Urinary bladder (tissue), 4 donors: ENCODE data around the gene SYNJ1. TPM values are rescaled to one million over a fixed set of nuclear protein-coding genes. Genes with fewer than 3 reads are reported as not detected.

Experiments
- DNase-seq: peaks from one replicate; pipeline ENCODE4 v3.0.0-alpha.2; 2015; ENCODE audit errors: extremely low spot score
- H3K27ac ChIP-seq: one replicate; pipeline ENCODE4 v1.5.1; 2013; ENCODE audit warnings: low read depth, mild to moderate bottlenecking, moderate library complexity
- H3K36me3 ChIP-seq: one replicate; pipeline ENCODE4 v1.6.1; 2013; ENCODE audit warnings: mild to moderate bottlenecking, moderate library complexity; ENCODE audit not compliant: insufficient read depth
- H3K4me1 ChIP-seq: one replicate; pipeline ENCODE4 v1.6.1; 2013; ENCODE audit warnings: mild to moderate bottlenecking, moderate library complexity; ENCODE audit not compliant: insufficient read depth
- H3K4me3 ChIP-seq: one replicate; pipeline ENCODE4 v1.5.1; 2013; ENCODE audit warnings: low read depth, low read length
- WGBS: extraction: QIAGEN DNeasy Blood & Tissue Kit; methylation state at CpG from one replicate; pipeline ENCODE4 v1.1.7; 2013; 5-methylcytosine and 5-hydroxymethylcytosine counted together
- polyA plus RNA-seq: library from polyadenylated mRNA; stranded (reverse); fragments of 200-250 nt; gene quantifications from one replicate; pipeline ENCODE4 v1.2.3, GENCODE V29; 2013
- total RNA-seq: library from RNA; depleted of rRNA; stranded (reverse); fragments of >200 nt; gene quantifications from one replicate; pipeline ENCODE4 v1.2.3, GENCODE V29; 2014
- donor health status: healthy with polysubstance abuse.
- donor health status: healthy.

Gene SYNJ1
- total and polyA plus RNA-seq, 2 donors: 7.3 to 11.1 TPM

GRCh38 chr21:32728848-32729247 lies 1.0 kb upstream of the SYNJ1 start:
- no peak for DNase-seq
- Histone ChIP-seq H3K4me3 (peak overlapping the region; percentile 81), H3K27ac (no peak overlapping the region), H3K36me3 (no peaks in the 10 kb centered on the region), H3K4me1 (peaks cover 2% of the 10 kb centered on the region)
- WGBS: 63% methylated on average over 3 of the region's 3 CpGs

GRCh38 chr21:32728456-32728839 lies 635 bp upstream of the SYNJ1 start:
- no peak overlapping the region for H3K27ac ChIP-seq
- peak overlapping the region; percentile 81 for H3K4me3 ChIP-seq
- no peak for DNase-seq
- H3K36me3 ChIP-seq: no peaks in the 10 kb centered on the region
- WGBS: 3% methylated on average over 13 of the region's 13 CpGs
- peaks cover 2% of the 10 kb centered on the region for H3K4me1 ChIP-seq

- peaks cover 2% of the 10 kb centered on the region for H3K4me1 ChIP-seq
- peak overlapping the region; percentile 87 for H3K27ac ChIP-seq
- H3K4me3 ChIP-seq: peak overlapping the region; percentile 81
- peak; percentile 11 for DNase-seq
- under 1% methylated on average over 42 of the region's 42 CpGs for WGBS
- no peaks in the 10 kb centered on the region for H3K36me3 ChIP-seq
These were observed 750 bp downstream of the SYNJ1 start for GRCh38 chr21:32726839-32727686.

- Histone ChIP-seq H3K4me3 (no peak overlapping the region), H3K4me1 (no peaks in the 10 kb centered on the region), H3K27ac (no peak overlapping the region), H3K36me3 (peaks cover 3% of the 10 kb centered on the region)
- WGBS: 68% methylated on average over 5 of the region's 5 CpGs
- no peak for DNase-seq
These were observed 8.7 kb downstream of the SYNJ1 start for GRCh38 chr21:32719085-32719484.

GRCh38 chr21:32717851-32718316 lies 9.9 kb downstream of the SYNJ1 start:
- Histone ChIP-seq H3K4me3 (no peak overlapping the region), H3K27ac (no peak overlapping the region), H3K4me1 (no peaks in the 10 kb centered on the region), H3K36me3 (peaks cover 3% of the 10 kb centered on the region)
- 70% methylated on average over 2 of the region's 2 CpGs for WGBS
- DNase-seq: no peak

GRCh38 chr21:32716486-32716885 lies 11.3 kb downstream of the SYNJ1 start:
- no peak for DNase-seq
- Histone ChIP-seq H3K4me1 (no peaks in the 10 kb centered on the region), H3K36me3 (peaks cover 3% of the 10 kb centered on the region), H3K27ac (no peak overlapping the region), H3K4me3 (no peak overlapping the region)
- WGBS: 97% methylated on average over 2 of the region's 2 CpGs

GRCh38 chr21:32713726-32714125 lies 14.1 kb downstream of the SYNJ1 start:
- Histone ChIP-seq H3K4me1 (no peaks in the 10 kb centered on the region), H3K36me3 (no peaks in the 10 kb centered on the region), H3K4me3 (no peak overlapping the region), H3K27ac (no peak overlapping the region)
- DNase-seq: no peak

- 73% methylated on average over 4 of the region's 4 CpGs for WGBS
- Histone ChIP-seq H3K27ac (no peak overlapping the region), H3K4me1 (no peaks in the 10 kb centered on the region), H3K36me3 (no peaks in the 10 kb centered on the region), H3K4me3 (no peak overlapping the region)
- no peak for DNase-seq
These were observed 15.2 kb downstream of the SYNJ1 start for GRCh38 chr21:32712641-32713040.

GRCh38 chr21:32712043-32712442 lies 15.8 kb downstream of the SYNJ1 start:
- no peaks in the 10 kb centered on the region for H3K36me3 ChIP-seq
- H3K4me3 ChIP-seq: no peak overlapping the region
- no peak for DNase-seq
- no peak overlapping the region for H3K27ac ChIP-seq
- H3K4me1 ChIP-seq: no peaks in the 10 kb centered on the region

GRCh38 chr21:32710987-32711386 lies 16.8 kb downstream of the SYNJ1 start:
- H3K4me3 ChIP-seq: no peak overlapping the region
- H3K4me1 ChIP-seq: no peaks in the 10 kb centered on the region
- WGBS: 77% methylated on average over 4 of the region's 4 CpGs
- H3K27ac ChIP-seq: no peak overlapping the region
- H3K36me3 ChIP-seq: no peaks in the 10 kb centered on the region
- DNase-seq: no peak

- no peak for DNase-seq
- no peaks in the 10 kb centered on the region for H3K36me3 ChIP-seq
- H3K27ac ChIP-seq: no peak overlapping the region
- 81% methylated on average over 4 of the region's 4 CpGs for WGBS
- H3K4me3 ChIP-seq: no peak overlapping the region
- no peaks in the 10 kb centered on the region for H3K4me1 ChIP-seq
These were observed 17.6 kb downstream of the SYNJ1 start for GRCh38 chr21:32710069-32710784.

- no peaks in the 10 kb centered on the region for H3K36me3 ChIP-seq
These were observed 19.7 kb downstream of the SYNJ1 start for GRCh38 chr21:32708069-32708468.

GRCh38 chr21:32705901-32706300 lies 21.9 kb downstream of the SYNJ1 start:
- H3K4me1 ChIP-seq: no peaks in the 10 kb centered on the region
- H3K4me3 ChIP-seq: no peak overlapping the region
- WGBS: 93% methylated on average over 4 of the region's 4 CpGs
- H3K27ac ChIP-seq: no peak overlapping the region
- no peaks in the 10 kb centered on the region for H3K36me3 ChIP-seq
- no peak for DNase-seq

More at GRCh38 chr21:32708069-32708468, 19.7 kb downstream of the SYNJ1 start:
- no peak for DNase-seq
- WGBS: 67% methylated on average over 6 of the region's 6 CpGs
- Histone ChIP-seq H3K27ac (no peak overlapping the region), H3K4me1 (no peaks in the 10 kb centered on the region), H3K4me3 (no peak overlapping the region)

- DNase-seq: no peak
- no peak overlapping the region for H3K4me3 ChIP-seq
- no peaks in the 10 kb centered on the region for H3K36me3 ChIP-seq
- WGBS: 95% methylated on average over 1 of the region's 1 CpG
- no peaks in the 10 kb centered on the region for H3K4me1 ChIP-seq
- H3K27ac ChIP-seq: no peak overlapping the region
These were observed 22.7 kb downstream of the SYNJ1 start for GRCh38 chr21:32705139-32705538.
